Mesothelial cell of epicardium (in vitro differentiated cells): ENCODE results near the gene APEX2. TPM values are rescaled to one million over a fixed set of nuclear protein-coding genes. Genes with fewer than 3 reads are reported as not detected.
"Not testable (repeated sequence)": the region's sequence is repeated elsewhere in the genome, so short reads cannot be mapped to it uniquely, and the experiment has no call there.

Experiments used
- DNase-seq, 2 experiments: peaks; one replicate each; pipeline ENCODE4 v3.0.0; 2021; ENCODE audit warnings: low spot score in 2 of 2; ENCODE audit not compliant: unreplicated experiment in 2 of 2
- H3K27ac Mint-ChIP-seq: 2 replicates; pipeline ENCODE4 v1.8.0; 2021; ENCODE audit warnings: mixed read lengths
- H3K27me3 Mint-ChIP-seq: 2 replicates; pipeline ENCODE4 v1.8.0; 2021; ENCODE audit warnings: low read depth, mixed read lengths
- H3K36me3 Mint-ChIP-seq: 2 replicates; pipeline ENCODE4 v1.8.0; 2021; ENCODE audit warnings: mixed read lengths
- H3K4me1 Mint-ChIP-seq: 2 replicates; pipeline ENCODE4 v1.8.0; 2021; ENCODE audit warnings: mixed read lengths
- H3K4me3 Mint-ChIP-seq: 2 replicates; pipeline ENCODE4 v1.8.0; 2021; ENCODE audit warnings: mild to moderate bottlenecking, moderate library complexity, mixed read lengths
- H3K9me3 Mint-ChIP-seq: 2 replicates; pipeline ENCODE4 v1.8.0; 2021; ENCODE audit warnings: mixed read lengths
- CTCF ChIP-seq: fragments of 200-600 bp; sonication (generic); IDR thresholded peaks from one replicate; pipeline ENCODE4 v1.5.0; 2021; ENCODE audit warnings: antibody characterized with exemption; ENCODE audit not compliant: unreplicated experiment
- total RNA-seq: library from RNA; stranded (reverse); gene quantifications from 3 replicates; pipeline ENCODE4 v1.2.1, GENCODE V29; 2021

The APEX2 gene
- total RNA-seq, 1 donor from 2014 or later = 13.5 TPM

- no peaks in the 10 kb centered on the region for H3K36me3 Mint-ChIP-seq
- H3K4me1 Mint-ChIP-seq = no peaks in the 10 kb centered on the region
- DNase-seq = no peak
- no peak within 1 kb of the TSS for H3K4me3 Mint-ChIP-seq
- H3K9me3 Mint-ChIP-seq = peaks cover 26% of the 10 kb centered on the region
- no peak within 1 kb of the TSS for H3K27ac Mint-ChIP-seq
- no peak for TF ChIP-seq CTCF
- no peaks in the 10 kb centered on the region for H3K27me3 Mint-ChIP-seq
Observed at GRCh38 chrX:55030271-55031205, 30.4 kb downstream of the APEX2 start, which contains the start of gene ALAS2. ALAS2 (minus strand) TSS chrX:55030977; CDS start chrX:55026000, 4,977 bp downstream.

- TF ChIP-seq CTCF = no peak
- no peak for DNase-seq
- Mint-ChIP-seq H3K36me3 (no peaks in the 10 kb centered on the region), H3K9me3 (peaks cover 21% of the 10 kb centered on the region), H3K27ac (no peak overlapping the region), H3K27me3 (no peaks in the 10 kb centered on the region), H3K4me3 (no peak overlapping the region), H3K4me1 (no peaks in the 10 kb centered on the region)
Observed at GRCh38 chrX:55033429-55033828, 33.3 kb downstream of the APEX2 start.

- no peak overlapping the region for H3K27ac Mint-ChIP-seq
- no peaks in the 10 kb centered on the region for H3K4me1 Mint-ChIP-seq
- H3K4me3 Mint-ChIP-seq = no peak overlapping the region
- TF ChIP-seq CTCF = no peak
- H3K9me3 Mint-ChIP-seq = peaks cover 24% of the 10 kb centered on the region
- no peak for DNase-seq
- H3K27me3 Mint-ChIP-seq = no peaks in the 10 kb centered on the region
- H3K36me3 Mint-ChIP-seq = no peaks in the 10 kb centered on the region
Observed at GRCh38 chrX:55039471-55039870, 39.3 kb downstream of the APEX2 start.

- Mint-ChIP-seq H3K36me3 (no peaks in the 10 kb centered on the region), H3K27ac (no peak overlapping the region), H3K4me1 (no peaks in the 10 kb centered on the region), H3K4me3 (no peak overlapping the region), H3K9me3 (peaks cover 24% of the 10 kb centered on the region), H3K27me3 (no peaks in the 10 kb centered on the region)
- TF ChIP-seq CTCF = no peak
- no peak for DNase-seq
Observed at GRCh38 chrX:55041514-55041913, 41.4 kb downstream of the APEX2 start.

- H3K9me3 Mint-ChIP-seq = peaks cover 41% of the 10 kb centered on the region
- not testable (repeated sequence) for DNase-seq, H3K4me1 Mint-ChIP-seq, H3K27me3 Mint-ChIP-seq, H3K4me3 Mint-ChIP-seq, H3K36me3 Mint-ChIP-seq, H3K27ac Mint-ChIP-seq
Observed at GRCh38 chrX:55050599-55050998, 50.4 kb downstream of the APEX2 start.
